Endothelial cell of umbilical vein (primary cell): Measurements from ENCODE around the gene LAMB2.

ENCODE experiments used
- EZH2 ChIP-seq: IDR thresholded peaks from 2 replicates; pipeline ENCODE4 v1.6.1; 2012; ENCODE audit warnings: borderline replicate concordance, low read depth, mild to moderate bottlenecking, moderate library complexity, low read length, inconsistent platforms; ENCODE audit not compliant: severe bottlenecking
- FOS ChIP-seq: IDR thresholded peaks from 2 replicates; pipeline ENCODE4 v1.6.1; 2011; ENCODE audit warnings: mild to moderate bottlenecking, low read length, moderate library complexity, borderline replicate concordance; ENCODE audit not compliant: insufficient read depth
- GATA2 ChIP-seq: IDR thresholded peaks from 2 replicates; pipeline ENCODE4 v1.7.0; 2011; ENCODE audit warnings: low read depth, mild to moderate bottlenecking, moderate library complexity, mixed read lengths, low read length; ENCODE audit not compliant: insufficient read length, insufficient read depth
- MAX ChIP-seq: IDR thresholded peaks from 2 replicates; pipeline ENCODE4 v1.6.1; 2011; ENCODE audit not compliant: insufficient read depth, insufficient read length
- MYC ChIP-seq: IDR thresholded peaks from one replicate; pipeline ENCODE4 v1.6.1; 2011; ENCODE audit warnings: mild to moderate bottlenecking, low read depth, low read length
- POLR2A ChIP-seq: IDR thresholded peaks from 2 replicates; pipeline ENCODE4 v1.6.1; 2012; ENCODE audit warnings: low read depth, mild to moderate bottlenecking, control low read depth, low read length
- POLR2AphosphoS5 ChIP-seq: IDR thresholded peaks from 2 replicates; pipeline ENCODE4 v1.6.1; 2012; ENCODE audit warnings: low read depth, mild to moderate bottlenecking, control low read depth, low read length, moderate library complexity; ENCODE audit not compliant: insufficient read depth
- TF ChIP-seq, protein P1 (sequence below), 2 donors: IDR thresholded peaks; 1 replicate in 1 of 2; 2 replicates in 1 of 2; pipeline ENCODE4 v1.5.1; 2011; ENCODE audit warnings: low read length in 2 of 2, mild to moderate bottlenecking in 2 of 2, moderate library complexity in 2 of 2, control low read depth in 1 of 2, inconsistent platforms in 1 of 2, low read depth in 1 of 2; ENCODE audit not compliant: insufficient read depth in 1 of 2; ENCODE audit errors: extremely low read depth in 1 of 2

GRCh38 chr3:49110780-49111179, 22.1 kb downstream of the LAMB2 start:
- TF ChIP-seq, protein P1, sequence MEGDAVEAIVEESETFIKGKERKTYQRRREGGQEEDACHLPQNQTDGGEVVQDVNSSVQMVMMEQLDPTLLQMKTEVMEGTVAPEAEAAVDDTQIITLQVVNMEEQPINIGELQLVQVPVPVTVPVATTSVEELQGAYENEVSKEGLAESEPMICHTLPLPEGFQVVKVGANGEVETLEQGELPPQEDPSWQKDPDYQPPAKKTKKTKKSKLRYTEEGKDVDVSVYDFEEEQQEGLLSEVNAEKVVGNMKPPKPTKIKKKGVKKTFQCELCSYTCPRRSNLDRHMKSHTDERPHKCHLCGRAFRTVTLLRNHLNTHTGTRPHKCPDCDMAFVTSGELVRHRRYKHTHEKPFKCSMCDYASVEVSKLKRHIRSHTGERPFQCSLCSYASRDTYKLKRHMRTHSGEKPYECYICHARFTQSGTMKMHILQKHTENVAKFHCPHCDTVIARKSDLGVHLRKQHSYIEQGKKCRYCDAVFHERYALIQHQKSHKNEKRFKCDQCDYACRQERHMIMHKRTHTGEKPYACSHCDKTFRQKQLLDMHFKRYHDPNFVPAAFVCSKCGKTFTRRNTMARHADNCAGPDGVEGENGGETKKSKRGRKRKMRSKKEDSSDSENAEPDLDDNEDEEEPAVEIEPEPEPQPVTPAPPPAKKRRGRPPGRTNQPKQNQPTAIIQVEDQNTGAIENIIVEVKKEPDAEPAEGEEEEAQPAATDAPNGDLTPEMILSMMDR (IDR thresholded peaks at IDR 0.05; ENCODE audit: extremely low read depth in 1 of 2, insufficient read depth in 1 of 2, low read depth in 1 of 2, low read length in 2 of 2), result no peak
- TF ChIP-seq POLR2A (no peak), MAX (no peak), EZH2 (no peak), FOS (no peak), POLR2AphosphoS5 (no peak), MYC (no peak), GATA2 (no peak)
